ENCODE measurements around the gene NLRC3. TPM values are rescaled to one million over a fixed set of nuclear protein-coding genes. Genes with fewer than 3 reads are reported as not detected.

Gene NLRC3
- total RNA-seq, 6 donors from 2014 or later, result 2.6 to 19.9 (median 3.9) TPM

GRCh38 chr16:3536271-3536731 lies 40.9 kb downstream of the NLRC3 start:
- DNase-seq (no peak), ATAC-seq (ENCODE audit: low FRiP score in 2 of 2) (no peak)
- Histone ChIP-seq H3K9me3 (no peaks in the 10 kb centered on the region), H3K27ac (no peak overlapping the region), H3K4me1 (no peaks in the 10 kb centered on the region), H3K36me3 (peaks cover 2 to 70% (median 30%) of the 10 kb centered on the region in 4 donors), H3K27me3 (no peaks in the 10 kb centered on the region), H3K4me3 (no peak overlapping the region)
- WGBS, 2 donors, result 75 to 92% methylated on average over 3 of the region's 3 CpGs
- TF ChIP-seq, protein P1, sequence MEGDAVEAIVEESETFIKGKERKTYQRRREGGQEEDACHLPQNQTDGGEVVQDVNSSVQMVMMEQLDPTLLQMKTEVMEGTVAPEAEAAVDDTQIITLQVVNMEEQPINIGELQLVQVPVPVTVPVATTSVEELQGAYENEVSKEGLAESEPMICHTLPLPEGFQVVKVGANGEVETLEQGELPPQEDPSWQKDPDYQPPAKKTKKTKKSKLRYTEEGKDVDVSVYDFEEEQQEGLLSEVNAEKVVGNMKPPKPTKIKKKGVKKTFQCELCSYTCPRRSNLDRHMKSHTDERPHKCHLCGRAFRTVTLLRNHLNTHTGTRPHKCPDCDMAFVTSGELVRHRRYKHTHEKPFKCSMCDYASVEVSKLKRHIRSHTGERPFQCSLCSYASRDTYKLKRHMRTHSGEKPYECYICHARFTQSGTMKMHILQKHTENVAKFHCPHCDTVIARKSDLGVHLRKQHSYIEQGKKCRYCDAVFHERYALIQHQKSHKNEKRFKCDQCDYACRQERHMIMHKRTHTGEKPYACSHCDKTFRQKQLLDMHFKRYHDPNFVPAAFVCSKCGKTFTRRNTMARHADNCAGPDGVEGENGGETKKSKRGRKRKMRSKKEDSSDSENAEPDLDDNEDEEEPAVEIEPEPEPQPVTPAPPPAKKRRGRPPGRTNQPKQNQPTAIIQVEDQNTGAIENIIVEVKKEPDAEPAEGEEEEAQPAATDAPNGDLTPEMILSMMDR (IDR thresholded peaks at IDR 0.05), result no peak
- TF ChIP-seq POLR2AphosphoS5 (IDR thresholded peaks at IDR 0.05) (no peak), POLR2A (IDR thresholded peaks at IDR 0.05) (no peak), EP300 (IDR thresholded peaks at IDR 0.05) (no peak)

DNA sequence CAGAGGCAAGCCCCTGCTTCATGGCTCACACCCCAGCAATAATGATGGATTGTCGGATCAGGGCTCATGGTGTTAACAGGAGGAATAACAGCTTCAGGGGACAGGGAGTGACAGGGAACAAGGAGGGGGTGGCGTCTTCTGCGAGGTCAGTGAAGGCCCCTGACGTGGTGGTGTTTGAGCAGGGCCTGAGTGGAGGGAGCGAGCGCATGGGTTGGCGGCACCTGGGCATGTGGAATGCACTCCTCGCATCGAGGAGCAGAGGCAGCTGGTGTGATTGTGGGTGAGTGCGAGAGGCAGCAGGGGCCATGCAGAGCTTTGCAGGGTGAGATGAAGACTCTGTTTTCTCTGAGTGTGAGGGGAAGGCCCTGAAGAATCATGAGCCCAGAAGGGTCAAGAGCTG lies 43.1 kb downstream of the NLRC3 start:
- WGBS, 2 donors, result 95 to 97% methylated on average over 10 of the region's 10 CpGs
- Histone ChIP-seq H3K27ac (no peak overlapping the region), H3K4me1 (no peaks in the 10 kb centered on the region), H3K36me3 (peaks cover 6 to 69% (median 37%) of the 10 kb centered on the region in 4 donors), H3K27me3 (no peaks in the 10 kb centered on the region), H3K4me3 (no peak overlapping the region), H3K9me3 (no peaks in the 10 kb centered on the region)
- ATAC-seq (ENCODE audit: low FRiP score in 2 of 2), result no peak
- no peak for DNase-seq
- TF ChIP-seq POLR2AphosphoS5 (IDR thresholded peaks at IDR 0.05), result no peak
- no peak for TF ChIP-seq EP300 (IDR thresholded peaks at IDR 0.05)
- TF ChIP-seq, protein P1 (IDR thresholded peaks at IDR 0.05), result no peak
- TF ChIP-seq POLR2A (IDR thresholded peaks at IDR 0.05), result no peak

- ATAC-seq (ENCODE audit: low FRiP score in 2 of 2), result no peak
- TF ChIP-seq EP300 (IDR thresholded peaks at IDR 0.05), result no peak
- TF ChIP-seq POLR2A (IDR thresholded peaks at IDR 0.05), result no peak
- no peak for TF ChIP-seq POLR2AphosphoS5 (IDR thresholded peaks at IDR 0.05)
- TF ChIP-seq, protein P1 (IDR thresholded peaks at IDR 0.05), result no peak
- Histone ChIP-seq H3K27me3 (no peaks in the 10 kb centered on the region), H3K27ac (no peak overlapping the region), H3K4me3 (no peak overlapping the region), H3K4me1 (no peaks in the 10 kb centered on the region), H3K36me3 (peaks cover 6 to 66% (median 37%) of the 10 kb centered on the region in 4 donors), H3K9me3 (no peaks in the 10 kb centered on the region)
- no peak for DNase-seq
- WGBS, 2 donors, result 95 to 97% methylated on average over 12 of the region's 12 CpGs
These were observed 44.5 kb downstream of the NLRC3 start for GRCh38 chr16:3532741-3533140.

GRCh38 chr16:3530371-3530914 lies 46.8 kb downstream of the NLRC3 start:
- Histone ChIP-seq H3K27ac (no peak overlapping the region), H3K36me3 (peaks cover 6 to 66% (median 30%) of the 10 kb centered on the region in 4 donors)
- DNase-seq, result no peak

More at GRCh38 chr16:3530371-3530914, 46.8 kb downstream of the NLRC3 start:
- no peaks in the 10 kb centered on the region for H3K27me3 ChIP-seq
- H3K4me1 ChIP-seq, result peaks cover 0 to 5% (median 0%) of the 10 kb centered on the region in 4 donors
- TF ChIP-seq, protein P1 (IDR thresholded peaks at IDR 0.05), result no peak
- TF ChIP-seq POLR2AphosphoS5 (IDR thresholded peaks at IDR 0.05) (no peak), EP300 (IDR thresholded peaks at IDR 0.05) (no peak), POLR2A (IDR thresholded peaks at IDR 0.05) (no peak)
- no peak for ATAC-seq (ENCODE audit: low FRiP score in 2 of 2)
- 92 to 97% methylated on average over 12 of the region's 12 CpGs for WGBS, 2 donors
- no peaks in the 10 kb centered on the region for H3K9me3 ChIP-seq
- H3K4me3 ChIP-seq, result no peak overlapping the region

Data from upper lobe of left lung (tissue), 6 donors.